Upper lobe of right lung (tissue), 1 donor: ENCODE measurements around the gene ITGAE. TPM values are rescaled to one million over a fixed set of nuclear protein-coding genes. Genes with fewer than 3 reads are reported as not detected.
"Not testable (repeated sequence)": the region's sequence is repeated elsewhere in the genome, so short reads cannot be mapped to it uniquely, and the experiment has no call there.

Experiments used
- ATAC-seq: fragments of 200-7000 bp; cut with Tn5 transposase; one replicate; pipeline ENCODE4 v1.9.1; 2020; ENCODE audit warnings: mild to moderate bottlenecking, moderate library complexity
- DNase-seq: peaks from one replicate; pipeline ENCODE4 v3.0.0-alpha.2; 2020
- H3K27ac ChIP-seq: fragments of 200-600 bp; one replicate; pipeline ENCODE4 v1.8.0; 2022
- H3K27me3 ChIP-seq: fragments of 200-600 bp; one replicate; pipeline ENCODE4 v1.8.0; 2022; ENCODE audit warnings: mild to moderate bottlenecking
- H3K36me3 ChIP-seq: fragments of 200-600 bp; one replicate; pipeline ENCODE4 v1.8.0; 2022
- H3K4me1 ChIP-seq: fragments of 200-600 bp; one replicate; pipeline ENCODE4 v1.8.0; 2022
- H3K4me3 ChIP-seq: fragments of 200-600 bp; one replicate; pipeline ENCODE4 v1.8.0; 2022; ENCODE audit warnings: mild to moderate bottlenecking
- H3K9me3 ChIP-seq: fragments of 200-600 bp; one replicate; pipeline ENCODE4 v1.8.0; 2022
- CTCF ChIP-seq: fragments of 200-600 bp; IDR thresholded peaks from one replicate; pipeline ENCODE4 v1.8.0; 2022; ENCODE audit warnings: antibody characterized with exemption
- intact Hi-C: fragments of 100-400 bp; cut with DNase I; formaldehyde crosslinking; loops from one replicate; pipeline ENCODE4 v1.11.0; 2022
- total RNA-seq: library from RNA; stranded (reverse); fragmentation: NEBNext Ultra II Directional; extraction: Animal tissue kit (Norgen Biotek cat#: 25700); gene quantifications from one replicate; pipeline ENCODE4 v1.2.1, GENCODE V29; 2021
- donor health status: DM: no; HTN: yes; CAD: no; lungs with severe emphysema.

The ITGAE gene
- total RNA-seq, 1 donor from 2014 or later, result 24.2 TPM

GRCh38 chr17:3792481-3792880, 8.5 kb downstream of the ITGAE start:
- Histone ChIP-seq H3K9me3 (no peaks in the 10 kb centered on the region), H3K4me3 (no peak overlapping the region), H3K4me1 (no peaks in the 10 kb centered on the region), H3K36me3 (no peaks in the 10 kb centered on the region), H3K27ac (no peak overlapping the region), H3K27me3 (no peaks in the 10 kb centered on the region)
- no peak for DNase-seq
- no peak for ATAC-seq
- no peak for TF ChIP-seq CTCF
- intact Hi-C loops, result no loop called here

GRCh38 chr17:3788200-3788599, 12.8 kb downstream of the ITGAE start:
- ATAC-seq (peak; percentile 35), DNase-seq (no peak)
- Histone ChIP-seq H3K4me1 (no peaks in the 10 kb centered on the region), H3K9me3 (no peaks in the 10 kb centered on the region), H3K27me3 (no peaks in the 10 kb centered on the region), H3K36me3 (no peaks in the 10 kb centered on the region), H3K27ac (no peak overlapping the region), H3K4me3 (no peak overlapping the region)
- TF ChIP-seq CTCF, result no peak
- intact Hi-C loops, result no loop called here

GRCh38 chr17:3785323-3785722, 15.7 kb downstream of the ITGAE start:
- H3K36me3 ChIP-seq, H3K9me3 ChIP-seq, H3K4me1 ChIP-seq, intact Hi-C loops, DNase-seq, H3K27ac ChIP-seq, H3K27me3 ChIP-seq, ATAC-seq, H3K4me3 ChIP-seq: not testable (repeated sequence)

- H3K36me3 ChIP-seq, result no peaks in the 10 kb centered on the region
- ATAC-seq (no peak), DNase-seq (no peak)
- TF ChIP-seq CTCF, result no peak
- no peaks in the 10 kb centered on the region for H3K27me3 ChIP-seq
- H3K27ac ChIP-seq, result no peak overlapping the region
- H3K4me3 ChIP-seq, result no peak overlapping the region
- intact Hi-C loops, result no loop called here
- H3K9me3 ChIP-seq, result no peaks in the 10 kb centered on the region
- no peaks in the 10 kb centered on the region for H3K4me1 ChIP-seq
These were observed 18.2 kb downstream of the ITGAE start for GRCh38 chr17:3782751-3783150.

GRCh38 chr17:3780986-3781385, 20.0 kb downstream of the ITGAE start:
- ATAC-seq, result no peak
- Histone ChIP-seq H3K4me3 (no peak overlapping the region), H3K4me1 (no peaks in the 10 kb centered on the region), H3K27ac (no peak overlapping the region), H3K36me3 (no peaks in the 10 kb centered on the region), H3K9me3 (no peaks in the 10 kb centered on the region), H3K27me3 (no peaks in the 10 kb centered on the region)
- no peak for DNase-seq
- no peak for TF ChIP-seq CTCF
- intact Hi-C loops, result no loop called here

- Histone ChIP-seq H3K36me3 (no peaks in the 10 kb centered on the region), H3K27me3 (no peaks in the 10 kb centered on the region), H3K4me3 (no peak overlapping the region), H3K27ac (no peak overlapping the region), H3K4me1 (no peaks in the 10 kb centered on the region), H3K9me3 (no peaks in the 10 kb centered on the region)
- no peak for TF ChIP-seq CTCF
- no peak for DNase-seq
- intact Hi-C loops, result no loop called here
- ATAC-seq, result no peak
These were observed 23.4 kb downstream of the ITGAE start for GRCh38 chr17:3777366-3778120.
